Chondrocyte (in vitro differentiated cells): ENCODE results near the gene RPLP2. TPM values are rescaled to one million over a fixed set of nuclear protein-coding genes. Genes with fewer than 3 reads are reported as not detected.

Experiments
- DNase-seq: peaks from one replicate; pipeline ENCODE4 v3.0.0; 2021; ENCODE audit warnings: mixed read lengths, low spot score
- H3K27ac Mint-ChIP-seq: one replicate; pipeline ENCODE4 v1.8.0; 2021; ENCODE audit warnings: mild to moderate bottlenecking, moderate library complexity, mixed read lengths; ENCODE audit not compliant: unreplicated experiment
- H3K27me3 Mint-ChIP-seq: 2 replicates; pipeline ENCODE4 v1.8.0; 2021; ENCODE audit warnings: low read depth, mixed read lengths
- H3K36me3 Mint-ChIP-seq: 2 replicates; pipeline ENCODE4 v1.8.0; 2021; ENCODE audit warnings: low read depth, mixed read lengths
- H3K4me1 Mint-ChIP-seq: 2 replicates; pipeline ENCODE4 v1.8.0; 2021; ENCODE audit warnings: low read depth, mild to moderate bottlenecking, mixed read lengths
- H3K4me3 Mint-ChIP-seq: one replicate; pipeline ENCODE4 v1.8.0; 2021; ENCODE audit warnings: mild to moderate bottlenecking, moderate library complexity, mixed read lengths; ENCODE audit not compliant: unreplicated experiment
- H3K9me3 Mint-ChIP-seq: 2 replicates; pipeline ENCODE4 v1.8.0; 2021; ENCODE audit warnings: low read depth, mixed read lengths
- CTCF ChIP-seq: fragments of 200-600 bp; sonication (generic); IDR thresholded peaks from 2 replicates; pipeline ENCODE4 v1.5.0; 2021; ENCODE audit warnings: antibody characterized with exemption, mild to moderate bottlenecking, moderate library complexity
- total RNA-seq: library from RNA; stranded (reverse); gene quantifications from 3 replicates; pipeline ENCODE4 v1.2.1, GENCODE V29; 2021

The RPLP2 gene
- total RNA-seq, 1 donor from 2014 or later = 1,171 TPM

- no peak for DNase-seq
Measured at GRCh38 chr11:790721-791564, 18.8 kb upstream of the RPLP2 start.

DNA sequence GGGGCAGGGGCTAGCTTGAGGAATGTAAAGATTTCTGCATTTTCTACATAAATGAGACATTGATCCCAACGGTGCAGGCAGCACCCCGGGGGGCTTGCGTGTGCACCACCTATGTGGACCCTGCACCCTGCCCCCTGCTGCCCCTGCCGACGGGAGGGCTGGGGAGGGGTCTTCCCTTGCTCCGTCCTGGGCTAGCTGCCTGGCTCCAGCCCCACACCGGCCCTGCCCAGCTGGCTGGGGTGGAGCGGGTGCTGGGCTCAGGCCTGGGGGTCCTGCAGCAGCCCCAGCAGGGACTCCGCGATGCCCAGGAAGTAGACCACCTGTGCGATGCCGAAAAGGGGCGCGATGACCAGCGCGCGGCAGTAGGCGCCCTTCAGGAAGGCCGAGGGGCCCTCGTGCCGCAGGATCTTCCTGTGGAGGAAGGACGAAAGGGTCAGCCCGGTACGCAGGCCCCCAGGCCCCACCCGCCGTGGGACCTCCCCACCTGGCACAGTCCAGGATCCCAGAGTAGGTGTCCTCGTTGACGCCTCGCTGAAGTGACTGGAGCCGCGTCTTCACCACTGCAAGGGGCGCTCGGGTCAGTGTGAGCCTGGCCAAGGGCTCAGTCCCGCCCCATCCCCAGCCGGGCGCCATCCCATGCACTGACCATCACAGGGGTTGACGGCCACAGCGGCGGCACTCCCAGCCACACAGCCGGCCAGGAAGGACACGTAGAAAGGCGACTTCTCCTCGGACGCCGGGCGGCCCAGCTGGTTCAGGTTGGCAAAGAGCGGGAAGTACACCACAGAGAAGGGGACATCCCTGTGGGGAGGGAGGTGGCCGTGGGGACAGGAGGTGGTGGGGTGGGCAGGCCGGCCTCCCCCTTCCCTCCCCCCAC lies 17.9 kb upstream of the RPLP2 start:
- TF ChIP-seq CTCF = no peak
- Mint-ChIP-seq H3K4me3 (no peak overlapping the region), H3K27ac (no peak overlapping the region), H3K9me3 (no peaks in the 10 kb centered on the region), H3K36me3 (no peaks in the 10 kb centered on the region), H3K4me1 (peaks cover 12% of the 10 kb centered on the region), H3K27me3 (no peaks in the 10 kb centered on the region)
- DNase-seq = no peak

More at GRCh38 chr11:790721-791564, 18.8 kb upstream of the RPLP2 start:
- H3K4me1 Mint-ChIP-seq = peaks cover 2% of the 10 kb centered on the region
- TF ChIP-seq CTCF = no peak
- no peaks in the 10 kb centered on the region for H3K36me3 Mint-ChIP-seq
- no peak overlapping the region for H3K4me3 Mint-ChIP-seq
- H3K9me3 Mint-ChIP-seq = no peaks in the 10 kb centered on the region
- no peaks in the 10 kb centered on the region for H3K27me3 Mint-ChIP-seq
- H3K27ac Mint-ChIP-seq = no peak overlapping the region

DNA sequence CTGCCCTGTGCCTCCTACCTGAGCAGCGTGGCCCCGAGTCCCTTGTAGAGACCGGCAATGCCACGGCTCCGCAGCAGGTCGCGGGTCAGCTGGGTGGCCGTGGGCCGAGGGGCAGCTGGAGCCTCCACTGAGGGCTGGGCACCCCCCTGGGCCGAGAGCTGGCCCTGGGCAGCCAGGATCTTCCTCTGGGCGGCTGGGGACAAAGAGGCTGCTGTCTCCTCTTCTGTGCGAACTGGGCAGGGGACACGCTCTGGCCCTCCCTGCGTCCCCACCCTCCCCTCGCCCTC lies 17.3 kb upstream of the RPLP2 start:
- no peak for DNase-seq
- Mint-ChIP-seq H3K4me1 (peaks cover 15% of the 10 kb centered on the region), H3K36me3 (no peaks in the 10 kb centered on the region), H3K27me3 (no peaks in the 10 kb centered on the region), H3K27ac (no peak overlapping the region), H3K4me3 (no peak overlapping the region), H3K9me3 (no peaks in the 10 kb centered on the region)
- TF ChIP-seq CTCF = no peak

- no peak for DNase-seq
- TF ChIP-seq CTCF = no peak
- H3K36me3 Mint-ChIP-seq = no peaks in the 10 kb centered on the region
- H3K4me1 Mint-ChIP-seq = peaks cover 15% of the 10 kb centered on the region
- H3K27ac Mint-ChIP-seq = no peak overlapping the region
- H3K9me3 Mint-ChIP-seq = no peaks in the 10 kb centered on the region
- no peaks in the 10 kb centered on the region for H3K27me3 Mint-ChIP-seq
- H3K4me3 Mint-ChIP-seq = no peak overlapping the region
Measured at GRCh38 chr11:792873-793272, 16.9 kb upstream of the RPLP2 start.

- no peak for DNase-seq
- H3K27ac Mint-ChIP-seq = no peak overlapping the region
- no peaks in the 10 kb centered on the region for H3K36me3 Mint-ChIP-seq
- H3K9me3 Mint-ChIP-seq = no peaks in the 10 kb centered on the region
- H3K4me1 Mint-ChIP-seq = peaks cover 15% of the 10 kb centered on the region
- H3K4me3 Mint-ChIP-seq = no peak overlapping the region
- no peaks in the 10 kb centered on the region for H3K27me3 Mint-ChIP-seq
- TF ChIP-seq CTCF = no peak
Measured at GRCh38 chr11:793556-793955, 16.2 kb upstream of the RPLP2 start.
